GM20431 (cell line): ENCODE data around the gene AURKAIP1.
"Not testable (repeated sequence)": the region's sequence is repeated elsewhere in the genome, so short reads cannot be mapped to it uniquely, and the experiment has no call there.

Experiments
- in situ Hi-C: fragments of 300-500 bp; cut with MseI, MboI; formaldehyde crosslinking; loops from one replicate; pipeline ENCODE4 v1.15.0; 2020; ENCODE audit warnings: low sequenced_read_pairs; ENCODE audit not compliant: unreplicated experiment

The AURKAIP1 gene

DNA sequence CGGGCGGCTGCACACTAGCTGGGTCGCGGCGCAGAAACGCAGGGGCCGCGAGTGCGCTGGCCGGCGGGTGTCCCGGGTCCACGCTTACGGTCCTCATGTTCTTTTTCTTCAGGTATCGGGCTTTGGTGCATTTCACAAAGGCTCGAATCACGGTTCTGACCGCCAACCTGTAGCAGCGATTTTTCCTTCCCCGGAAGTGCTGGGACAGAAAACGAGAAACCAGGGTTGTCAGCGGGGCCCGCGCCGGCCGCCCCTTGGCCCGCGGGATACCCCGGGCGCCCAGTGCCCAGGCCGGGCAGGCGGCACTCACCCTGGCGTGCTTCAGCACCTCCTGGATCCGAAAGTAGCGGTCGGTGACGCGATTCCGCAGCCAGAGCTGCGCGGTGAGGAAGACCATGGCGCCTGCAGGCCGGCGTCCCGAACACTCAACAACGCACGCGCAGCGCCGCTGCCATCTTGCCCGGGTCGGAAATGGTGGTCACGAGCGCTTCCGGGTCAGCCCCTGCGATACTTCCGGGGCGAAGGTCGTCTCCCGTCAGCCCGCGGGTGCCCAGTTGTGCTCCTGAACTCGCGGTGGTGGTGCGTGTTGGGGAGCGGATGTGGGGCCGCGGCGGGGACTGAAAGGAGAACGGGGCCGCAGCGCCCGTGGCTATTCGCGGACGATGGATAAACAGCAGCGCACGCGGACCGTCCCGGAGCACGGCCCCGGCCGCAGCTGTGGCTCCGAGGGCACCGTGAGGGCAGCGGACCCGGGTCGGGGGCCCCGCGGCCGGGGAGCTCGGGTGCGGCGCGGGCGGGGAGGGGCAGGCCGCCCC, 32.0 kb upstream of the AURKAIP1 start, which contains the start of gene MRPL20:
Gene MRPL20, minus strand, starts transcription at position 473 of the 815 bp plus-strand sequence. Its CDS starts 76 bp downstream, at position 397.
- in situ Hi-C loops: no loop called here

- in situ Hi-C loops: no loop called here
Measured at GRCh38 chr1:1406101-1406820, 31.3 kb upstream of the AURKAIP1 start.

- in situ Hi-C loops: no loop called here
Measured at GRCh38 chr1:1403653-1404052, 28.6 kb upstream of the AURKAIP1 start.

DNA sequence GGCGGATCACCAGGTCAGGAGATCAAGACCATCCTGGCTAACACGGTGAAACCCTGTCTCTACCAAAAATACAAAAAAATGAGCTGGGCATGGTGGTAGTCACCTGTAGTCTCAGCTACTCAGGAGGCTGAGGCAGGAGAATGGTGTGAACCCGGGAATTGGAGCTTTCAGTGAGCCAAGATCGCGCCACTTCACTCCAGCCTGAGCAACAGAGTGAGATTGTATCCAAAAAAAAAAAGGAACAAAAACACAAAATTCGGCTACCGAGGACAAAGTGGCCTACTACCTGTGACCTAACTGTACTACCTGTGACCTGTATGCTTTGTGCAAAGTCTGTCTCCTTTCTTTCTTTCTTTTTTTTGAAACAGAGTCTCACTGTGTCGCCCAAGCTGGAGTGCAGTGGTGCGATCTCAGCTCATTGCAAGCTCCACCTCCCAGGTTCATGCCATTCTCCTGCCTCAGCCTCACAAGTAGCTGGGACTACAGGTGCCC, 27.9 kb upstream of the AURKAIP1 start:
- in situ Hi-C loops: not testable (repeated sequence)

- in situ Hi-C loops: no loop called here
Measured at GRCh38 chr1:1402072-1402900, 27.3 kb upstream of the AURKAIP1 start.

- in situ Hi-C loops: no loop called here
Measured at GRCh38 chr1:1401457-1402010, 26.5 kb upstream of the AURKAIP1 start.

DNA sequence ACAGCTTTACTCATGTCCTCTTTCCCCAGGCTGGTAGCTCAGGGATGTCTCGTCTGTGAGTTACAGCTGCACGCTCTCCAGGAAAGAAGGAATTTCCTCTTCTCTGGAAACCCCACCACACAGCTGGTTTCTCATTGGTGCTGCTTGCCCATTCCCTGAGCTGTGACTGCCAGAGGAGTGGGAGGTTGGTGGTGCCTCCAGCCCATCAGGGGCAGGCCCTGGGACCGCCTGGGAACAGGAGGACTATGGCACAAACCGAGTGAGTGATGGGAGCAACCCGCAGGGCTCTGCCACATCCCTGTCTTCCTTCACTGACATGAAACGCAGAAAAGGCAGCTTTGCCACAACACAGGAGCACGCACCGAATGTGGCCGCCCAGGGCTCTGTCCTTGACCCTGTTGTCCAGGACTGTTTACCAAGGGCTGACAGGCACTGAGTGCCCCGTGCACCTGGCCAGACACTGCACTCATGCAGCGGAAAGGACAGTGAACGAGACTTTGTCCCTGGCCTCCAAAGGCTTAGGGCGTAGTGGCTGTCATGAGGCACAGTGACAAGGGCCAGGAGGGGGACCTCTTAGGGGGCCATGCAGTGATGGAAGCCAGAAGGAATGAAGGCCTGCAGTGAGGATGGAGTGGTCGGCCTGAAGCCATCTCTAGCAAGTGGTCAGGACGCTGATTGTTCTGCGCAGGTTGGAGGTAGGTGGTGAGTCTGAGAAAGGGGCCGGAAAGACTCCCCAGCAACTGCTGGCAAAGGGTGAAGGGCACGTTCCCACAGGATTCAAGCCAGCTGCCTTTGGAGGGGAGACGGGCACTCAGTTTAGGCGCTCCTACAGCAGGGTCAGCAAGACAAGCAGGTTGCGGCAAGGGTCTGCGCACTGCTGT, 25.8 kb upstream of the AURKAIP1 start:
- in situ Hi-C loops: no loop called here

DNA sequence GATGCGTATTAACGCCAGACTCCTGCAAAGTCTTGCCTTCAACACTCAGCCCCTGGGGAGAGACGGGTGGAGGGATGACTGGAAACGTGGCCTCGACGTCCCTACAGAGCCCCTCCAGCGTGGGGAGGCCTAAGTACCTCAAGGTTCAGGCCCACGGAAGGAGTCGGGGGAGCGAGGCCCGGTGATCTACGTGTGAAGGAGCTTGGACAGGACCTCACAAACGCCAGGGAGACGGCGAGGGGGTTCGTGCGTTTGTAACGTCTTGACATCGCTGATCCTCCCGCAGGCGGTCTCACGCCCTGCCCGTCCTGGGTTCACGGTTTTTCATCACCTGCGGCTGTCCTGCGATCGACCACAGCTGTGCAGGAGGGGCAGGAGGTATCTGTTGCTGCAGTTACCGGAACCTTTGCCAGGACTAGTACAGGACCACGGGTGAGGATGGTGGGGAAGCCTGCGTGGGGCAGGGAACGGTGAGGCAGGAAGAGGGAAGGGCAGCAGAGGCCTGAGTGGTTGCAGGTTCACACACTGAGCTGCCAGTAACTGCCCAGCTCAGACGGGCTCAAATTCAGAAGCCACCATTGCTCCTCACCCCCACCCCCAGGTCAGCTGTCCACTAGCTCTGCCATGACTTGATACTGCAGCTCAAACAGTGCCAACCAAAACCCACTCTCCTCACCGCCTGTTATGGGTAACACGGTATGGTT, 25.0 kb upstream of the AURKAIP1 start:
- in situ Hi-C loops: no loop called here

GRCh38 chr1:1399187-1399871, 24.3 kb upstream of the AURKAIP1 start, which contains the start of gene CCNL2:
CCNL2 (minus strand) TSS chr1:1399335; CDS start chr1:1399306, 29 bp downstream.
- in situ Hi-C loops: no loop called here

GRCh38 chr1:1398677-1399186, 23.7 kb upstream of the AURKAIP1 start:
- in situ Hi-C loops: no loop called here

- in situ Hi-C loops: no loop called here
Measured at GRCh38 chr1:1397839-1398523, 23.0 kb upstream of the AURKAIP1 start.

DNA sequence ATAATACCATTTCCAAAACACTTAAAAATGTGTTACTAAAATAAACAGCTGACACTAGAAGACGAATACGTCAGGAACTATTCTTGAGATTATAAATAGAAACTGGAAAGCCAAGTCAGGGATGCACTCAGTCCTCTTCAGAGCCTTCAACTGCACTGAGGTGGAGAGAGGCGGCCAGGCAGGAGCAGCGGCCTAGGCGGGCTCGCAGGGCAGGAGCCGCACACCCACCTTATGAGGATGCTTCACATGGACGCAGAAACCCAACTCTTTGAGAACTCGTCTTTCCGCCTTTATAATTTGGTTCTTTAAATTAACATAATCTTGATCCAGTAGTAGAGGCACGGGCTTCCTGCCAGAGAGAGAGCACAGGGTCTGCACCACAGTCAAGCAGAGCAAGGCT, 20.2 kb upstream of the AURKAIP1 start:
- in situ Hi-C loops: no loop called here

GRCh38 chr1:1394116-1394515, 19.1 kb upstream of the AURKAIP1 start:
- in situ Hi-C loops: no loop called here

- in situ Hi-C loops: no loop called here
Measured at GRCh38 chr1:1393428-1393827, 18.4 kb upstream of the AURKAIP1 start.

DNA sequence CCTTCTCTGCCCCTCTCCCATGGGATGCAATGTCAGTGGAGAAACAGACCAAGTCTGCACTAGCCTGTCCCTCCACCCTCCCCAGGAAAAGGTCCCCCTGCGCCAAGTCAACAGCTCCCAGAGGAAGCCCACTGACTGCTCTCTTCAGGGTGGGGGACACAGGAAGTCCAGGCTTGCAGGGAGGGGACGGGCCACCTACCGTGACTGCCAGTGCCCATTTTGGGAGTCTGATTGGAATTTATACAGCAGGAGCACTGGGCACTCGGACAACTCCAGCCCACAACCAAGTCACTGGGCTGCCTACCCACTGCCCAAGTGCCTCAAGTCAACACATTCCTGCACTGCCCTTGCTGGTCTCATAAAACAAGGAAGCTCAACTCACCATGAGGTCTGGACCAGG, 18.0 kb upstream of the AURKAIP1 start:
- in situ Hi-C loops: no loop called here

- in situ Hi-C loops: no loop called here
Measured at GRCh38 chr1:1391225-1391624, 16.2 kb upstream of the AURKAIP1 start.

- in situ Hi-C loops: no loop called here
Measured at GRCh38 chr1:1390675-1391074, 15.7 kb upstream of the AURKAIP1 start.
